NCI-H2171 treated with DMSO at 0.1 percent for 48 hours (cell line): ENCODE data around the gene GNG5.
"Not testable (repeated sequence)": the region's sequence is repeated elsewhere in the genome, so short reads cannot be mapped to it uniquely, and the experiment has no call there.

Experiments used
- DNase-seq: peaks from one replicate; lab custom pipeline; 2025; lab: John Stamatoyannopoulos, UW

Gene GNG5

DNA sequence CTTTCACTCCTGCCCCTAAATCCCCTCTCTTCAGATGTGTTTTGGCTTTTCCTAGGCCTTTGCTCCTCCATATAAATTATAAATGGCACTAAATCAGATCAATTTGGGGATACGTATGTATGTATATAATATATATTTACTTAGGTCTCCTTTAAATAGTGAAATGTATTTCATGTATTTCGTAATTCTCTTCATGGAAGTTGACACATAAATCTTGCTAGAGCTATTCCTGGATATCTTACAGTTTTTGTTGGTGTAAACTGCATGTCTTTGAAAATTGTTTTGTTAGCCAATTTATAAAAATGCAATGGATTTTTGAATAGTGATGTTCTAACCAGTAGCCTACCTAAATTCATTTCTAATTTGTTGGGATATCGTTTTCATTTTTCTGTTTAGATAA lies 18.3 kb downstream of the GNG5 start:
- DNase-seq: no peak

GRCh38 chr1:84481317-84481716 lies 25.1 kb downstream of the GNG5 start:
- DNase-seq: no peak

GRCh38 chr1:84480650-84481049 lies 25.7 kb downstream of the GNG5 start:
- DNase-seq: no peak

DNA sequence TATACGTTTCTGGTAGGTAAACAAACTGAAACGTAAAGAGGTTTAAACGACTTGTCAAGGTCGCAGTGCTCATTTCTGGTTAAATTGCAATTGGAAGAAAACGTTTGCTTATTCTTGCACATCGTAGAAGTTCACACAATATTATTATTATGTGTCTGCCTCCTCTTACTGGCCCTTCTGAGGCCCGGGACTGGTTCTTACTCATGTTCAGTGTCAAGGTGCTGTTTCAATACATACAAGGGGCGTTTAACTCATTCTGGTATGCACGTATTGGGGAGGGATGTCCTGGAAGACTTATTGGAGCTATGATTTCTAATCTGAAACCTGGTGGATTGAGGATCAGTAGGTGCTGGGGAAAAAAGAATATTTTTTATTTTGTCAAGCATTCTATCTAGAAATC lies 26.4 kb downstream of the GNG5 start:
- no peak for DNase-seq

DNA sequence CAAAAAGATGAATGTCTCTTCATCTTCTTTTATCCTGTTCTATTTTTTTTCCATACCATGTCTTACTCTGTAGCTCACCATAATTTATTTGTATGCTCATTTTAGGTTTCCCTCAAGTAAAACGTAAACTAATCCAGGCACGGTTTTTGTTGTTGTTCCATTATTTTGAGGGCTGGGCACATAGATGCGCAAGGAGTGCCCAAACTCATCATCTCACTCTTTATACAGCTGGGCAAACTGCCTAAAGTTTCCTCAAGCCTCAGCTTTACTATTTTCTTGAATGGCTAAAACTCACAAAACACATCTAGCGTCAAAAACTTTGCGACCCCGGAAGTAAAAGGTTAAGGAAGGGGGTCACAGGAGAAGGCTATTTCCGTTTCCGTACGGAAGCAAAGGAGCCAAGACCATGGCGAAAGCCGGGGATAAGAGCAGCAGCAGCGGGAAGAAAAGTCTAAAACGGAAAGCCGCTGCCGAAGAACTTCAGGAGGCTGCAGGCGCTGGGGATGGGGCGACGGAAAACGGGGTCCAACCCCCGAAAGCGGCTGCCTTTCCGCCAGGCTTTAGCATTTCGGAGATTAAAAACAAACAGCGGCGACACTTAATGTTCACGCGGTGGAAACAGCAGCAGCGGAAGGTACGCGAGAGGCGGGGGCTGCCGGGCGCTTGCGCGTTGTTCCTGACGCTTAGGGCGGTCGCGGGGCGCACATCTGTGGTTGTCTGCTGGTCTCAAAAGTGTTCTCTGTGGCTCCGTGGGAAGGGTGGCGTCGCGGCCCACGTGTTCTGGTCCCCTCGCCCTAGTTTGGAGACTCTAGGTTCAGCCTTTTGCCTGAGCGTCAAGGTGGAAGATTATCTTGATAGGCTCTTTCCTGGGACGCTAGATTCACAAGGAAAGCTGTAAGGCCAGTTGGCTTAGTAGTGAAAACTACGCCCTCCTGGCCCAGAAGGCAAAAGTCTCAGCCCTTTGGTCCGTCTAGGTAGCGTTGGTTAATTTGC lies 27.2 kb downstream of the GNG5 start, which contains the start of gene RPF1:
Gene RPF1 (plus strand): TSS at position 391 of the 993 bp plus-strand sequence. CDS start 16 bp downstream, at position 407.
- peak; percentile 88 for DNase-seq

- DNase-seq: no peak
These were observed 30.2 kb downstream of the GNG5 start for GRCh38 chr1:84476225-84476624.

DNA sequence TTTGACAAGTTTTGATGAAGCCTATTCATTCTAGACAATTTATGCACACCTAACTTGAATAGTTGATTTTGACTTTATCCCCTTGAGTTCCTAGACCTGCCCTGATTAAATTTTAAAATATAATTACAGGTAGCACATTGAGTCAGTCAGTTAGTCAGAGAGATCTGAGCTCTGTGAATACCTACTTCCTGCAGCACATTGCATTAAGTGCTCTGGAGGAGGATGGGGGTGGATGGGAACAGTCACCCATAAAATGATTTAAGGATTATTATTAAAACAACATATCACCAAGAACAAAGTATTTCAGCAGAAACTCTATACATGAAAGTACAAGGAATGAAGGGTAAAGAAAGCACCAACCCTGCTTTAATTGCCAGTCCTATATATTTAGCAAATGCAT lies 39.1 kb downstream of the GNG5 start:
- DNase-seq: no peak

DNA sequence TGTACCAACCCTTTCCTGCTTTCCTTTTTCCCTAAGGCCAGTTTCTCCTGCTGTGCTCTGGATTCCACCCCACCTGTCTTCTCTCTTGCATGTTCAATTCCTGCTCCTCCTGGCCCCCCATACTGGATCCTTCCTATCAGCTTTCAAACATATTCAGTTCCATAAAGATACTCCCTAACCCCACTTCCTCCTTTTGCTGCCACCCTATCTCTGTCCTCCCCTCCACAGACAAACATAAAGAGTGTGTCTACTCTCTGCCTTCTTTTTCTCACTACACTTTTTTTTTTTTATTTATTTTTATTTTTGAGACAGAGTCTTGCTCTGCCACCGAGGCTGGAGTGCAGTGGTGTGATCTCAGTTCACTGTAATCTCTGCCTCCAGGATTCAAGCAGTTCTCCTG lies 44.3 kb downstream of the GNG5 start:
- DNase-seq: no peak

DNA sequence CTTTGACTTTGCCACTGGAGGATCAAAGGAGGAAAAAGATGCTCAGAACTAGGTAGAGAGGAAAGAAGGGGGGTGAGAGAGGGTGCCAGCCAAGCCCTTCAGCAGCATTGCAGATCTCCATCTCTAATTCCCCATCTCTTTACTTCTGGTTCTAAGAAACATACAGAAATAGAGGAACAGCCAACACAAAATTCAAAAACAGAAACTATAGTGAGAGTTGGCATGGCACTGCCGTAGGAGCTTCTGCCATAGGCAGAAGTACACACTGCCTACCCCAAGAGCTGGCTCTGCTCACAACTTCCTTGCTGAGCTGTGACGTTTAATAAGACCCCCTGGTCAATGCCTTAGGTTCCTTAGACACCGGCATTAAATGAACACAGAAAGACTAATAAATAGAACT lies 53.9 kb downstream of the GNG5 start:
- DNase-seq: no peak

GRCh38 chr1:84450910-84451309 lies 55.5 kb downstream of the GNG5 start:
- no peak for DNase-seq

GRCh38 chr1:84448704-84449103 lies 57.7 kb downstream of the GNG5 start:
- DNase-seq: not testable (repeated sequence)
